CD4-positive, alpha-beta T cell treated with Interleukin-15 for 1 hour (primary cell): ENCODE results near the gene PHLDB2.

ENCODE experiments used
- DNase-seq: peaks from one replicate; pipeline ENCODE4 v3.0.0-alpha.2; 2020

Gene PHLDB2

GRCh38 chr3:111885578-111885977 is 26.5 kb downstream of the PHLDB2 start:
- DNase-seq: no peak

GRCh38 chr3:111890051-111890580 is 31.1 kb downstream of the PHLDB2 start:
- DNase-seq: no peak

DNA sequence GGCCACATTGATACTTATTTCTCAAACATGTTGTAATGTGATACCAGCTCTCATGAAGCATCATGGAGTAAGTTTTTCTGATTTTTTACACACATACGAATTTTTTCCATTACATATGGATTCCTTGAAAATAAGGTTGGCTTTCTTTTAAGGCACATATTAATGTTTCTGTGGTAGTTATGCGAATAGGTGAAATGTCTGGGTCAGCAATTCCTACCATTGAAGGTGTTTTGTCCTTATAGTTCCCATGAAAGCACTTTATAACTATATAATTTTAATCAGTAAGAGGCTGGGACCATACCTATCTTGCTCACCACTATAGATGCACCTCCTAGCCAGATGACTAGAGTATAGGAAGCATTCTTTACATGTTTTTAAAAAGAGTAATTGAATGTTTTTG is 33.0 kb downstream of the PHLDB2 start:
- no peak for DNase-seq

GRCh38 chr3:111895071-111895470 is 36.0 kb downstream of the PHLDB2 start:
- DNase-seq: no peak

DNA sequence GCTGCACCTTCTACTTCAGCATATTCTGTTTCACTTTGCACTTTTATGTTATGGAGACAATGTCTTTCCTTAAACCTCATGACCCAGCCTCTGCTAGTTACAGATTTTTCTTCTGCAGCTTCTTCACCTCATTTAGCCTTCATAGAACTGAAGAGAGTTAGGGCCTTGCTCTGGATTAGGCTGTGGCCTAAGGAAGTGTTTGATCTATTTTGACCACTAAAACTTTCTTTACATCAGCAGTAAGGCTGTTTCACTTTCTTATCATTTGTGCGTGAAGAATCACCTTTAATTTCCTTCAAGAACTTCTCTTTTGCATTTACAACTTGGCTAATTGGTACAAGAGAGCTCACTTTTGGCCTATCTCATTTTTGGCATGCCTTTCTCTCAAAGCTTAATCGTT is 40.9 kb downstream of the PHLDB2 start:
- DNase-seq: no peak

DNA sequence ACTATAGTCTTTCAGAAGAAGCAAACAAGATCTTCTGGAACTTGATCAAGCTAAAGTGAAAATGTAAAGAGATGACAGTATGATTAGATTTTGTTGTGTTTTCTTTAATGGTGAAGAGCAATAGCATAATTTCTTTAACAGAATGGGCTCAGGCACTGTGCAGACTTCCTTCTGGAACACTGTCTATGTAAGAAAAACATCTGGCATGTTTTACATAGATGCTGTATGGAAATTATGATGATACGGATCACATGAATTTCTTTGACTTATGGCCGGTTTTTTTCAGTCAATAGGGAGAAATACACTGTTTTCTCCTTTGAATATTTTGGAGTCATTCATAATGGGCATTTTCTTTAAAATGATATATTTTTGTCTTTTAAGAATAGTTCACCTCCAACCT is 42.6 kb downstream of the PHLDB2 start:
- DNase-seq: no peak

DNA sequence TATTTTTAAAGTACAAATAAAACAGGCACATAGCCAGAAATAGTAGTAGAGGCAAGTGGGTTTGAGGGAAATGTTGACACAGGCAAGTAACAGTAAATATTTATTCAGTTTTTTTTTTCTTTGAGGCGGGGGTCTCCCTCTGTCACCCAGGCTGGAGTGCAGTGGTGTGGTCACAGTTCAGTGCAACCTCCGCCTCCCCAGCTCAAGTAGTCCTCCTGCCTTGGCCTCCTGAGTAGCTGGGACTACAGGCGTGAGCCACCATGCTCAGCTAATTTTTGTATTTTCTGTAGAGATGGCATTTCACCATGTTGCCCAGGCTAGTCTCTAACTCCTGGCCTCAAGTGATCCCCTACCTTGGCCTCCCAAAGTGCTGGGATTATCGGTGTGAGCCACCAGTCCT is 43.5 kb downstream of the PHLDB2 start:
- no peak for DNase-seq

DNA sequence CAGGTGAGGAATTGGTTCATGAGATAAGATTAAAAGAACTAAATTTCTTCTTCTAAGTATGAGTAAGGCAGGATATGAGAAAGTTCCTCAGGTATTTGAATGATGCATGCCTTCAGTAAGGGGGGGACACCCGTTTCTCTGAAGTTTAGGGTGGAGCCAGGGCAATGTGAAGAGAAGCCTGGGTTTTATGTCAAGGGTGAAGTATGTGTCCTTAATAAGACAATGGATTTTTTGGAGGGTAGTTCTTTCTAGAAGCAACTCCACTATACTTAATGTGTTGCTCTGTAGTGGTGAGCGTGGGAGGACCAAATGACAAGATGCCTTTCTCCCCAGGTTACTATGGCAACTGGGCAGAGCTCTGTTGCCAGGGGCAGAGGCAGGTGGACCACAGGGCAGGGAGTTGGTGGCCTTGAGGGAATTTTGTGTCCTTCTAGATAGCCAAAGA is 44.0 kb downstream of the PHLDB2 start:
- DNase-seq: no peak

DNA sequence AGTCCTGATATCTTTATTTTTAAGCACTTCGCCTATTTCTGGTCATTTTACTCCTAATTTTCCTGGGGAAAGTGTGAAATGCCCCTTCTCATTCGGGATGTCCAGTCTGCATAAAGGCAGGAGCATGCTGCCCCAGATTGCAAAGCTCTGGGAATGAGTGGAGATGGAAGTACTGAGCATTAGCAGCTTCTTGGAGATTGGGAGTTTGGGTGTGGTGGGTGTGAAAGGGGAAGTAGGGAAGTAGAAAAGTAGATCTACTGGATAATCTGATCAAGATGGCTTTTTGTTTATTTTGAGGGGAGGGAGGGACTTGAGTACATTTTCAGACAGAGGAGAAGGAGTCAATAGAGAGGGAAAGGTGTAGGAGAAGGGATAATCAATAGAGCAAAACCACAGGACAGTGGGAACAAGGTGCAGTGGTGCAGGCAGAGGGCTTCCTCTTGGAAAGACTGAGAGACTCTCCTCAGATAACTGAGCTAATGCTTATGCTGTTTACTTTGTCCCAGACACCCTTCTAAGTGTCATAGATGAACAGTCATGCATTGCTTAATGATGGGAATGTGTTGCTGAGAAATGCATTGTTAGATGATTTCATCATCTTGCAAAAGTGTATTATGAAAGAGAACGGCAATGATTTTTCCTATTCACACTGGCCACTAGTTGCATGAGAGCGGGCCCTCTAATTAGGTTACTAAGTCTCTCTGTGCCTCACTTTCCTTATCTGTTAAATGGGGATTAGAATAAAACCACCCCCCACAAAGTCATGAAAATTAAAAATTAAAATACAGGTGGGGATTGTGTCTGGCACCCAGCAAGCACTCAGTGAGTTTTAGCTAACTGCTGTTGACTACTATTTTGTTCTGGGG is 45.5 kb downstream of the PHLDB2 start:
- DNase-seq: no peak

DNA sequence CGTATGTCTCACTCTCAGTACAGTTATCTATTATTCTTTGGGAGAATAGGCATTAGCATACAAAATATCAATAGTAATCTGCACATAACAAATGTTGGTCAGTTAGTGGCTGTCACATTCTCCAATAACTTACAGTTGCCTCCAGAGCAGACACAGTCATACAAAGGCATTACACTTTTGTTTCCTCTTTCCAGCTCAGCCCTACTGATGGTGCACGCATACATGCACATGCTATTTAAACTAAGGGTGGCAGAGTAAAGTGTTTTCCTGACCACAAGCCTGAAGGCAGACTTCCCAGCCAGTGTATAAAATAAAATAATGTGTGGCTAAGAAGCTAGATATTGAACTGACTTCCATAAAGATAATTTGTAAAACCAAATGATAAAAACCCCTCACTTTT is 47.6 kb downstream of the PHLDB2 start:
- DNase-seq: no peak

DNA sequence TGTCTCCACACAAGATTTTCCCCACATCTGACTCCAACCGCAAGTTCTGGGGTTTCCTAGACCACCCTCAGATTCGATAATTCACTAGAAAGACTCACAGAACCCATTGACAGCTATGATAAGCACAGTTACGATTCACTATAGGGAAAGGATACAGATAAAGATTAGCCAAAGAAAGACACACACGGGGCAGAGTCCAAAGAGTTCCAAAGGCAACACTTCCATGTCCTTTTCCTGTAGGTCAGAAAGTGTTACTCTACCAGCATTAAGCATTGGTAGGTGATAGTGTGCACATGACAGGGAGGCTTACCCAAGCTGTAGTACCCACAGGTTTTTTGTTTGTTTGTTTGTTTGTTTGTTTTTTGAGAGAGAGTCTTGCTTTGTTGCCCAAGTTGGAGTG is 48.1 kb downstream of the PHLDB2 start:
- no peak for DNase-seq

DNA sequence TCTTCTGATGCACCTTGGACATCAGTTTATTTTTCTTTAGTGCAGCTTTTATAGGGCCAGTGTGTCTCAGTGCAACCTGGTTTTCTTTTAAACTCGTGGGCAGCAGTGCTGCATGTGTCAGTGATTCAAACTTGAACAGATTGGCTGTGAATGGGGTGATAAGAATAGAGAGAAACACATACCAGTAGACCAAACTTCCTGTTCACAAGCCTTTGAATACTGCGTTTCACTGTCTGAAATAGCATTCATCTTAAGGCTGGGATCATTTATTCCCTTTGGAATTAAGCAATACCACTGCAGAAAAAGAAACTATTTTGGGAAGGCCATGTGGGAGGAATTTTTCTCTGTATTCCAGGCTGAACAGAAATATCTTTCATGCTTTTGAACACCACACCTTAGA is 51.7 kb downstream of the PHLDB2 start:
- DNase-seq: no peak

DNA sequence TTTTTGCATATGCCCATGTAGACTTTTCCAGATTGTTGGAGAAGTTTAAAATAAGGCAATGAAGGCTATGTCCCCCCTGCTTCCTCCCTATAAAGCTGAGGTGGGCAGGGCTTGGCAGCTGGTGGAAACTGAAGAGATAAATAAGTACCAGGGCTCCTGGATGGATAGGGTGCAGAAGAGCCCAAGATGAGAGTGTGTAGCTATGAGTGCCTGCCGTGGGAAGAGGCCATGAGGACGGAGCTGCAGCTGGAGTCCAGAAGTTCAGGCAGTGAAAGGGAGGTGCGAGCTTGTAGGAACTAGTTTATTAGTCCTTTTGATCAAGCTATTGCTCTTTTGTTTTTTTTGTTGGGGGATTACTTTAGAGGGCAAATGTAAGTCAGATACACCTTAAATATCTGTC is 52.4 kb downstream of the PHLDB2 start:
- no peak for DNase-seq

DNA sequence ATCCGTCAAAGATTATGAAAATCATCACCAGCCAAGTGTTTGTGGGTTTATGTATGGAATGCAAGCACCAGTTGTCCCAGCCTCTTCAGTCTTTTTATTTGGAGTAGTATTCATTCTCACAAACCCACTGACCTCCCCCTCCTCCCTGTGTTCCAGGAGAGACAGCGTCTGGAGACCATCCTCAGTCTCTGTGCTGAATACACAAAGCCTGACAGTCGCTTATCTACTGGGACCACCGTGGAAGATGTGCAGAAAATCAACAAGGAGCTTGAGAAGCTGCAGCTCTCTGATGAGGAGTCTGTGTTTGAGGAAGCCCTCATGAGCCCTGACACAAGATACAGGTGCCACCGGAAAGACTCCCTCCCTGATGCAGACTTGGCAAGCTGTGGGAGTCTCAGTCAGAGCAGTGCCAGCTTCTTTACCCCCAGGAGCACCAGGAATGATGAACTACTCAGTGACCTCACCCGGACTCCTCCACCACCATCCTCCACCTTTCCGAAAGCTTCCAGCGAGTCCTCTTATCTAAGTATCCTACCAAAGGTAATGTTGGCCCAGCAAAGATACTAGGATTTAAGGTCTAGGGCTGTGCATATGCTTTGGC is 54.2 kb downstream of the PHLDB2 start:
- DNase-seq: no peak

- DNase-seq: no peak
Observed at GRCh38 chr3:111915905-111916304, 56.8 kb downstream of the PHLDB2 start.

- DNase-seq: no peak
Observed at GRCh38 chr3:111917300-111917699, 58.2 kb downstream of the PHLDB2 start.

DNA sequence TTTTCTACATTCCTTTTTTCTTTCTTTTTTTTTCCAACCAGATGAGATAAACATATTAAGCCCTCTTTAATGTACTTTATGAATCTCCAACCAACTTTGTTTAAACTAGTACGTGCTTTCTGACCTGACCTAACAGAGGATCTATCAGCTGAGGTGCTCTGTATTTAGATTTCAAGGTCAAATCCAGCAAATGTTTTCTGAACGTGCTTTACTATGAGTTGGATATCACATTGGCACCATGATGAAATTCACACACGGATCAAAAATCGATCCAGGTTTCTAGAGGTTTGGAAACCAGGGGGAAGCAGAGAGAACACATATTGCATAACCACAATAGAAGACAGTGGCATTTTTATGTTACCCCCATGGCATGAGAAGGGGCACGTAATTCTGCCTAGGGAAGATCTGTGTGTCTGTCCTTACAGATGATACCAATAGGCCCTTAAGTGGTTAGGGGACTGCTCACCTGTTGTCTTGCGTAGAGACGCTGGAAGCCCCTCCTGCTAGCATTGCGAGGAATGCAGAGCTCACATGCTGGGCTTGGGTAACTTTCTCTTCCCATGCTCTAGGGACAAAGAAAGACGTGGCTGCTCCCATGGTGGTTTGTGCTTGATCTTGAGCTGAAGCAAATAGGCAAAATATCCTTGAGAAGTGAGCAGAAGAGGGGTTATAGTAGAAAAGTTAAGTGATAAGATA is 60.5 kb downstream of the PHLDB2 start:
- no peak for DNase-seq

GRCh38 chr3:111921181-111921580 is 62.1 kb downstream of the PHLDB2 start:
- DNase-seq: no peak

GRCh38 chr3:111923095-111923771 is 64.2 kb downstream of the PHLDB2 start:
- DNase-seq: no peak

GRCh38 chr3:111923806-111924205 is 64.7 kb downstream of the PHLDB2 start:
- DNase-seq: no peak

DNA sequence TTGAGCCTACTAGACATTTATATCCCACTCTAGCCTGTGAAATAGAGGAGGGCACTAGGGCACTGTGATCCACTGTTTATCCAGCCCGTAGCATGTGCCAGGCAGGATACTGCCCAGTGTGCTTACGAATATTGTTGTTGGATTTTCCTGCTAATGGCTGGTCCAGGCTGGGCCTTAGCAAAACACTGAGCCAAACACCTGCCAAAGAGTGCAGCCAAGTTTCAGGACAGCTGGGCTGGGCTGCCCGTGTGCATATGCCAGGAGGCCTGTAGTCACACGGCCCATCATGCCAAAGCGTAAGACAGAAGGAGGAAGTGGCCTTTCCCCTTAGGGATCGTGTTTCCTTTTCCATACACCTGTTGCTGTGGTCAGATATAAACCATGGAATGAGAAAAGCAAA is 65.2 kb downstream of the PHLDB2 start:
- DNase-seq: no peak

DNA sequence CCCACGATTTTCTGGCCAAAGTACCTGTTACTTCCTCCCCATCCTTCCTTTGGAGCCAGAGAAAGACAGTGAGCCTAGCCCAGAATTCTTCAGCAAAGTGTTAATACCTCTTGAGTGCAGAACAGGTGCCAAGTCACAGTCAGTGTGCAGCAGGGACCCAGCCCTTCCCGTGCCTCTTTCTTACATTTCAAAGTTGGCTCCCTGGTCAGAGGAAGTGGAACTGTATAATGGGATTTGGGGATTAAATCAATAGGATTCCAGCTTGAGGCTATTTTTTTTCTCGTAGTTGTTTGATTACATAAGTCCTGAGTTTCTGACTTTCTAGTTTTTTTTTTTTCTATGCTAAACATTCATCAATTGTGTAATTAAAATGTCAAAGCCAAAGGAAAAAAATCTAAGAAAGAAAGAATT is 67.2 kb downstream of the PHLDB2 start:
- no peak for DNase-seq

DNA sequence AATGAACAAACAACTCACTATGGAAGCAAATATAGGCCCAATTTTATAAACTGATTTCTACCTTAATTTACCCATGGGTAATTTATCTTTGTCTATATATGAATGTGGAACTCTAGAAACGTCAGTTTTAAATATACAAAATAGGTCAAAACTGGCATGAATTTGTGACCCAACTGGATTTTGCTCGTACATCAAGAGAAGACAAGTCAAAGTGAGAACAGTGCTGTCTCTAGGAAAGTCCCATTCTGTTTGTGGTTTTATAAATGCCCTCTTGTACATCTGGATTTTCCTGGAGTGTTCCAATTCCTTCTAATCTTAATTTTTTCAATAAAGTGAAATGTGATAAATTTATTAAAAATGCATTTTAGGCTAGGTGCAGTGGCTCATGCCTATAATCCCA is 69.5 kb downstream of the PHLDB2 start:
- DNase-seq: no peak
